Hypothalamus (tissue), 51 donors: ENCODE results near the gene ANKH.

Source experiments
- DNase-seq, 51 donors: peaks; one replicate each; lab custom pipeline; 2025; lab: John Stamatoyannopoulos, UW

Gene ANKH

DNA sequence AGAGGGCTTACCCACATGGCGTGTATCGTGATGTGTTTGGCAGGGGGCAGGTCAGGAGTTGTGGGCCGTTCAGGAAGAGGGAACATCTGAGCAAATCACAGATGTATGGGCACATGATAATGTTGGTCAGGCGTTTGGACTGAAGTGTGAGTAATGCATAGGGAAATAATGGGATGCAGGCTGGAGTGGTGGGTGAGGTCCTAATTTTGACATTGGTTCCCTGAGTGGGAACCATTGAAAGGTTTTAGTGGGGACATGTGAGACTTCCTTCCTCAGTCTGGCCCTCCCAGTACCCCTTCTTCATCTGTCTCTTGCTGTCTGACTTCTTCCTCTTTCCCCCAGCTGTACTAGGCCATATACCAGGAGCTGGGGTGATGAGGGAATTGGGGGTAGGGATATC, 199.5 kb downstream of the ANKH start:
- DNase-seq: no peak

DNA sequence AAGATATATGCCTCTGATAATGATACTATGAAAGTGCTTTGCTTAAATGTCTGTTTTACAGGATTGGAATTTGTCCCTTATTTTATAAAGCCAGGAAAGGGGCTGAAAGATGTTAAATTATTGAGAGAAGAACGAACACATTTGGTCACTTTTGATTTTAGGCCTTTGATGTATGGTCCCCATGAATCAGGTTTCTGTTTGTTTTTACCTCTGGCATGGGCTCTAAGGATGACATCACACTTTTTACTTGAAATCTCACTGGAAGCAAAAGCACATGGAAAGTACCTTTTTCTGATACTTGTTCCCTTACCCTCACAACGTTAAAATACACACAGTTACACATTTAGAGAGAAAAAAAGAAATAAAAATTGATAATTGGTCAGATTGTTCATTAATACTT, 200.2 kb downstream of the ANKH start:
- no peak for DNase-seq

DNA sequence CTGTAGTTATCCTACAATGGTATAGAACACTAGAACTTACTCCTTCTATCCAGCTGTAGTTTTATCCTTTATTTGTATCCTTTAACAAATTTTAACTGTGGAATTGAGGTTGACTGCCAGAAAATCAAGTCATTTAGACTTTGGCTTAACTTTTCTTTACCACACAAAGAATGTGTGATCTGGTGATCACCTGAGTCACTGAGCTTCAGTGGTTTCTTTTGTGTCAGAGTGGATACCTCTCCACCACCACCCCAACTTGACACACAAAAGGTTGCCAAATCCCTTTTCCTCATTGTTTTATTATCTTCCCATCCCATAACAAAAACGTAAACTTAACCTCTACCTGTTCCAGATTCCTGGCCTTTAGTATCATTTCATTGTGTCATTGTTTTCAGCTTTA, 201.6 kb downstream of the ANKH start:
- no peak for DNase-seq

DNA sequence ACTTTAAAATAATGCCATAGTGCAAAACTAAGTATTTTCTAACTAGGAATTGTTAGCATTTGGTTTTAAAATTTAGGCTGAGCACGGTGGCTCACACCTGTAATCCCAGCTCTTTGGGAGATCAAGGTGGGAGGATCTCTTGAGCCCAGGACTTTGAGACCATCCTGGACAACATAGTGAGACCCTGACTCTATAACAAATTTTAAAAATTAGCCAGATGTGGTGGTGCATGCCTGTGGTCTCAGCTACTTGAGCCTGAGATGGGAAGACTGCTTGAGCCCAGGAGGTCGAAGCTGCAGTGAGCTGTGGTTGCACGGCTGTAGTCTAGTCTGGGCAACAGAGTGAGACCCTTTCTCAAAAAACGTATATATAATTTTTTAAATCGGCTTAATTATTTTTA, 202.2 kb downstream of the ANKH start:
- no peak for DNase-seq

DNA sequence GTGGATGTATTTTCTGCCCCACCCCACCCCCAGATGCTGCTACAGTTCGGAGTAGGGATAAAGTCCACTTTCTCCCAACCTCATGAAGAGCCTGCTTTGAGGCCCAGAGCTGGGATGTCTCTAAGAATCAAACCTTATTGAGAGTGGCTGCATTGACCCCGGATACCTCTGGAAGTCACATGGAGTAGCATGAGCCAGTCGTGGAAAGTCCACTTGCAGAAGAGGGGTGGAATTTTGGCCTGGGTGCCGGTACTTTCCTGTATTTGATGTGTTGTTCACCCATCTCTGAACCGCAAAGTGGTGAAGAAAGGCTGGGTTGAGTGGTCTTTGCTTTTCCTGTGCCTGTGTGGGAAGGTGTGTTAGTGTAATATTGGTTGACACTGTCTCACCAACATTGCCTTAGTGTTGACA, 203.4 kb downstream of the ANKH start:
- no peak for DNase-seq

DNA sequence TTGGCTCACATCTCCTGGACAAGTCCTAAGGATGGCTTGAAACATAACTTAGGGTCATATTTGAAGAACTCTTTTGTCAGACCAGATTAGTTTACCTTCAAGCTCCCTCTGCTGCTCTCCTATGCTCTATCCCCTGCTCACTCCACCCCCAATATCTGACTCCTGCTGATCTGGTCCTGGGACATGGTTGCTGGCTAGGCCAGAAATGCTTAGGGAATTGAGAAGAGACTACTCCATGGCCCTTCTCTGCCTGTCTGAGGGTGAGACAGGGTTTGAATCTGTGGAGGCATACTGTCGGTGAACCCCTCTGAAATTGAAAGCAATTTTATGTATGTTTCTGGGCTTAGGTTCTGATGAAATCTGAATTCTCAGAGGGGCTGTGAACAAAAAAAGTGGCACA, 203.8 kb downstream of the ANKH start:
- no peak for DNase-seq

DNA sequence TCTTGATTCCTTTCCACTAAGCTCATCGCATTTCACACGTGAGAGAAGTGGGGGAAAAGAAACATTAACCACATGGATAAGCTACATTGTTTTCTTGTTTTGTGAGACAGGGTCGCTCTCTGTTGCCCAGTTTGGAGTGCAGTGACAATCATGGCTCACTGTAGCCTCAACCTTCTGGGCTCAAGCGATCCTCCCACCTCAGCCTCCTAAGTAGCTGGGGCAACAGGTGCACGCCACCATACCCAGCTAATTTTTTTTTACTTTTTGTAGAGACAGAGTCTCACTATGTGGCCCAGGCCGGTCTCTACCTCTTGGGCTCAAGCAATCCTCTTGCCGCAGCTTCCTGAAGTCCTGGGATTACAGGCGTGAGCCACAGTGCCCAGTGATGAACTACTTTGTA, 204.3 kb downstream of the ANKH start:
- no peak for DNase-seq

DNA sequence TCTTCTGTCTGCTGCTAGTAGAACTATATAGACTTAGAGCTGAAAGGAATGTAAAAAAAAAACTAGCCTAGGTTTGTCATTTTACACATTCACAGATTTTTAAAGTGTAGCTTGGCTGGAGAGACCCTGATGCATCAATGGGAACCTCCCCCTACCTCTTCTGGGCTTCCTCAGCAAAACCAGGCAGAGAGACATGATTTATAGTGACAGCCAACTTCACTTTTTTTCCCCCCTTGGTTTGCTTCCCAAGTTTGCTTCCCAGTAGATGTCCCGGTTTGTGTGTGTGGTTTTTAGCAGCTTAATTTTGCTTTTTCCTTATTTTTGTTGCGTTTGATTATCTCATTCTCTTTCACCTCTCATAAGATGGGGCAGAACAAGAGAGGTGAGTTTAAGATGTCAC, 205.2 kb downstream of the ANKH start:
- no peak for DNase-seq

DNA sequence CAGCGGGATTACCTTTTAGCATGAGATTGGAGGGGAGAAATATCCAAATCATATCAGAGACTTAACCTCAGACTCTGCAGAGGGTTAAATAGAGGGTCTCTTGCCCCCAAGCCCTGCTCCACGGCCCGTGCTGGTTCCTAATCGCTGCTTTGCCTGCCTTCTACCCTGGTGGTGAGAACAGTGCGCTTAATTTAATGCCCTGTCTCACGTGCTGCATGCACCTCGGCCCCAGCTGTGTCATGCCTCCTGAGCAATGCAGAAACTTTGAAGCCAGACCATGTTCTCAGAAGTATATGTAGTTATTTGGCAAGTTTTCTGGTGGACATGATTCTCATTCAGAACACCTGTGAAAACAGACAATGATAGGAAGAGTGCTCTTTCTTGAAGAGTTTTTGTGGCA, 205.6 kb downstream of the ANKH start:
- DNase-seq: no peak

DNA sequence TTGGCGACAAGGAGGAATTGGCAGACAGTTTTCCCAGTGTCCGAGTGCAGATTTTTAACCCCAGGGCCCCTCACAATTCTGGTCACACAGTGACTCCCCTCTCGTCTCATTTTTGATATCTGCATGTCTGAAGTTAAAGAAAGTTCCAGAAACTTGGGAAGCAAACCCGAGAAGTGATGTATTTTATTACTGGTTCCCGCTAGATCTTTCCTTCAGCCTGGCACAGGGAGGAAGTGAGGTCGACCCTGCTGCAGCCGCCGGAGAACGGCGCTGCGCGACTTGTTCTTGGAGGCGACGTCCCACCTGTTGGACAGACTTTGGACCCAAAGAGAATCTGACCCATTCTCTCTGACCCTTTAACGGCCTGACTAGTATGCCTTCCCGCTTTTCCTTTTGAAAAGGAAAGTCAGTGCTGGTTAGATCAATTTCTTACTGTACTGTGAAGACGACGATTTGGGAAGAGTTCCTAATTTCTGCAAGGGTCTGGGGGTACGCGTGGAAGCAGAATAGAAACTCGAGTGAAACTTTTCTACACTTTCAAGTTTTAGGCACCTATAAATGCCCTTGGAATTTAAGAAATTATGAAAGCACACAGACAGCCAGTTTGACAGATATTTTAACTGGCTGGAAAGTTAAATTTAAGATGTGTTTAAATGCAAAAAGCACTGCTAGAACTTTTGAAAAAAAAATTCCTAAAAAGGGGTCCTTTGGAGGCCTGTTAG, 206.3 kb downstream of the ANKH start:
- DNase-seq: peak in 18 of 51 donors; percentile 4 to 71 (median 28)

DNA sequence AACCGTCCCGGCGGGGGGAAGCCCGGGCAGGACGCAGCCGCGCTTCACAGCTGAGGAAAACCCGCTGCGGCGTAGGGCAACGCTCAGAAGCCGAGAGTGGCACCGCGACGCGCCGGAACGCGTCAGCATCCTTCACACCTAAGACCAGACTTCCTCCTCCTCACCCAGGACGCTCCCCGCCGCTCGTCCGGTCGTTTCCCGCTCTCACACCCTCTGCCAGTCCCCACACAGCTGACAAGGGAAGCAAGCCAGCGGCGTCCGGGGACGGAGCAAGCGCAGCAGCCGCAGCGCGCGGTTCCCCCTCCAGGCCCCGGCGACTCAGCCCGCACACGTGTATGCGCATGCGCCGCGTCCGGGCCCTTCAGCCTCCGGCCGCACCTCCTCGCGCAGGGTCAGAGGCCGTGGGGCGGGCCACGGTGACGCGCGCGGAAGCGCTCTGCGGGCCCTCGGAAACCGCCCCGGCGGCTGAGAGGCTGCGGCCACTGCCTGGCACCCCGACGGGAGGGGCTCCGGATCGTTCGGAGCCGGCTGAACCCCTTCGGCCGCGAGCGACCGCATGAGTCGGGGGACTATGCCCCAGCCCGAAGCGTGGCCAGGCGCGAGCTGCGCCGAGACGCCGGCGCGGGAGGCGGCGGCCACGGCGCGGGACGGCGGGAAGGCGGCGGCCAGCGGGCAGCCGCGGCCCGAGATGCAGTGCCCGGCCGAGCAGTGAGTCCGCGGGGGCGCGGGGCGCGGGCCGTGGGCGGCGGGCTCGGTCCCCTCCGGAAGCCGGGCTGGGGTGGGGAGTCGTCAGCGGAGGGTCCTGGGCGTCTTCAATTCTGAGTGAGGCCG, 207.1 kb downstream of the ANKH start, which contains the start of gene OTULIN:
Gene OTULIN (plus strand): TSS at position 449 of the 831 bp plus-strand sequence. CDS start 108 bp downstream, at position 557.
- peak; percentile 61 to 97 (median 87) for DNase-seq

DNA sequence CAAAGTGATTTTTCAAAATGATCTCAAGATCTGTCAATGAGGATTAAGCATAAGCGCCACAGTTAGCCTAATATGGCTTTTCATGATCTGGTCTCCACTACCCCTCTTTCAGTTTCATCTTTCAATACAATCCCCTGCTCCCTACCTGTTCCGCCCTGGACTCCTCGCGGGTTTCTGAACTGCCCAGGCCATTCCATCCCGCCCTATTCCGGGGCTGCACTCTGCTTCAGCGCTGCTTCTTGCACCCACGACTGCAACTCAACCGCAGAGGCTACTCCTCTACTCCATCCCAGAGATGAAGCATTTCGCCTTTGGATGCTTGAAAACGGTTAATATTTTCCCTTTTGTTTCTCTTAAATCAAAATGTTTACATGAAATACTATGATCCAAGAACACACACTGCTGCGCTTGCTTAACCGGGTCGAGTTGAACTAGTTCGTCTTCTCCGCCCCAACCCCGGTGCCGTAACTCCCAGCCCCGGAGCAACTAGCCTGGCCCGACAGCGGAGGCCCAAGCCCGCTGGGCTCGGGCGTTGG, 207.8 kb downstream of the ANKH start:
- peak in 1 of 51 donors; percentile 22 for DNase-seq

DNA sequence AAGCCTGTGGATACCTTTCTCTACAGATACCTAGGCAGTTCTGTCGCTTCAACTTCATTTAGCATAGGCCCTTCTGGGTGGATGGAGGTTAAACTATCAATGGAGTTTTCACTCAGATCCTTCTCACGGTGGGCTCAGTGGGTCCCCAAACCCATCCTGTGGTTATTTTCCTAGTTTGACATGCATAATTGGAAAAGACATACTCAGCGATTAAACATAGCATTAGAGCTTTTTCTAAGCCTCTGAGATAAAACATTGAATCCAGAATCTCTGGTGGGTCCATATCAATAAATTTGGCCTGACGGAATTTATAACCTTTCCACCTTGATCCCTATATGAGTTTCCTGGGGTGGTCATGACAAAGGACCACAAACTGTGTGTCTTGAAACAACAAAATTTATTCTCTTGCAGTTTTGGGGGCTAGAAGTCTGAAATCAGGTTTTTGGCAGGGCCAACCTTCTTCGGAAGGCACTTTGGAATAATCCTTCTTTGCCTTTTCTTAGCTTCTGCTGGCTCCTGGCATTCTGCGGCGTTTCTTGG, 208.8 kb downstream of the ANKH start:
- DNase-seq: no peak

DNA sequence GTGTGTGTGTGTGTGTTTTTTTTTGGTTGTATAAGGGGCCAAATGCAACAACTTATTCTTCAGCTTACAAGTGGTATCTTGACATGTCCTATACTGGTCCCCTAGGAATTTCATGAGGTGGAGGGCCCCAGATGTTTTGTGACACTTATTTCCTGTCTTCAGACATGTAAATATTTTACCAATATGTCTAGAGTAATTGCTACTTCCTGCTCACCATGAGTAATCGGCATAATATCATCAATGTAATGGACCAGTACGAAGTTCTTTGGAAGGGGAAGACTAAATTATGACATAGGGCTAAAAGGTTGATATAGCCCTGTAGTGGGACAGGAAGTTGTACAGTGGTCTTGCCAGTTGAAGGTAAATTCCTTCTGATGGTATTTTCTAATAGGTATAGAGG, 210.7 kb downstream of the ANKH start:
- no peak for DNase-seq

DNA sequence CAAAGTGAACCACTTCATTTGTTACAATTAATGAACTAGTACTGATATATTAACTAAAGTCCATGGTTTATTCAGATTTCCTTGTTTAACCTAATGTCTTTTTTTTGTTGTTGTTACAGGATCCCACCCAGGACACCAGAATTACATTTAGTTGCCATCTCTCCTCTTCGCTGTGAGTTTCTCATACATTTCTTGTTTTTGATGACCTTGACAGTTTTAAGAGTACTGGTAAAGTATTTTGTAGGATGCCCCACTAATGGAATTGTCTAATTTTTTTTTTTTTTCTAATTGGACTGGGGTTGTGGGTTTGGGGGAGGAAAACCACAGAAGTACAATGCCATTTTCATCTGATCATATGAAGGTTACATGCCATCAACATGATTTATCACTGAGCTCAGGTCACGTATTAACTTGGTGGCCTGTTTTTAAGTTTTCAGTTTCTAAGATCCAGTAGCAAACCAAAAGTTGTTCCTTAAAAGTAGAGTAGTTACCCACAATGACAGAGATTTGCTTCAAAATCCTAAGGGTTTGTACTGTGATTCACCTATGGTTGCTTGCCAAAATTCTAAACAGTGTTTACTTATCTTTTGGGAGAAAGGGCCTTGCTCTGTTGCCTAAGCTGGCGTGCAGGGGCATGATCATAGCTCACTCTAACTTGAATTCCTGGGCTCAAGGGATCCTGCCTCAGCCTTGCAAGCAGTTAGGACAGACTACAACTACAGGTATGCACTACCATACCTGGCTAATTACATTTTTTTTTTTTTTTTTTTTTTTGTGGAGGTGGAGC, 211.6 kb downstream of the ANKH start:
- DNase-seq: no peak

DNA sequence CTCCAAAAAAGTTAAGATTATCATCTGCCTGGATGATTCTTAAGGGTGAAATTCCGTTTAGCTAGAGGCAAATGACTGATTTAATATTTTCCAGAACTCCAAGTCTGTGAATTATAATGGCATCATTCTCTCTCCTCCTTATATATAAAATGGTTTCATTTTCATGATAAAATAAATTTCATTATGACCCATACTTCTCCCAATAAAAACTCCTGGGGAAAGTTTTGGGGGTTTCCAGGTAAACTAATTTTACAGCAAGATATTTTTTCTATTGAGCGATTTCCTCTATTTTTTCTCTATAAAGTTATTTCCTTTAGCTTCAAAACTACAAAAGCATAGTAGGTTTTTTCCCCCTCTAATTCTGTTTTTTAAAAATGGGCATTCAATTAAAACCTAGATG, 214.7 kb downstream of the ANKH start:
- DNase-seq: no peak

DNA sequence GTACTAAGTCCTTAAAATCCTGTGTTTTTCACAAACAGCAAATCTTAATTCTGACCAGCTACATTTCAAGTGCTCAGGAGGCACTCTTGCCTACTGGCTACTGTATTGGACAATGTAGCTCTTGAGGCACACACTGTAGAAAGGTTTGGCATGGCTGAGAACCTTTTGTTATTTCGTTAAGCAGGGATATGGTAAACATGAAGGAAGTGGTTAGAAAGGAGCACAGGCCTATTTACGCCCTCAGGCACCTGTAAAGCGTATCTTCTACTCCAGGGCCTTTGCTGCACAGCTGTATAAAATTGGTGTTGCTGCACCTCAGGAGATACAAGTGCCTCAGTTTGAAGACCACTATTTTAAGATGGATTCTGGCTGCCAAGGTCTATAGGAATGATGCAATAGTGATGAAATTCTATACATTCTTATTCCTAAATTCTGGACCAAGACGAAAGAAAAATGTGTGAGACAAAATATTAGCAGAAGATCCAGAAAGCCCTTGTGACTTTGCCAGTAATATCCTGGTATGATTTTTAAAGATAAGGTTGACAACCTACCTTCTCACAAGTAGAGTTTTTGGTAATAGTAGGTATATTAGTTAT, 216.3 kb downstream of the ANKH start:
- DNase-seq: no peak
